Fibroblast of lung (primary cell): ENCODE measurements around the gene ERF.

Experiments
- CTCF ChIP-seq, 2 donors: IDR thresholded peaks in 1 of 2; conservative IDR thresholded peaks in 1 of 2; 1 replicate in 1 of 2; 2 replicates in 1 of 2; pipeline ENCODE4 v1.5.1; 2011 to 2012; ENCODE audit warnings: low read length in 2 of 2, control low read depth in 1 of 2, inconsistent platforms in 1 of 2, low read depth in 1 of 2, mild to moderate bottlenecking in 1 of 2
- EZH2 ChIP-seq: IDR thresholded peaks from 2 replicates; pipeline ENCODE4 v1.5.1; 2012; ENCODE audit warnings: low read length, control low read depth, mild to moderate bottlenecking; ENCODE audit errors: missing control alignments

- TF ChIP-seq CTCF (conservative IDR thresholded peaks at IDR 0.05 in 1 of 2, IDR thresholded peaks at IDR 0.05 in 1 of 2; ENCODE audit: low read depth in 1 of 2, low read length in 2 of 2) (no peak), EZH2 (no peak)
Observed at GRCh38 chr19:42206871-42207755, 47.8 kb downstream of the ERF start.
